IMR-90 (cell line): ENCODE data around the gene CSKMT.

Source experiments
- BHLHE40 ChIP-seq: fragments of 150-350 bp; IDR thresholded peaks from 2 replicates; pipeline ENCODE4 v1.6.1; 2016; ENCODE audit warnings: mild to moderate bottlenecking, low read depth, low read length
- MXI1 ChIP-seq: IDR thresholded peaks from 2 replicates; pipeline ENCODE4 v1.6.1; 2012; ENCODE audit warnings: low read depth, mild to moderate bottlenecking, low read length, moderate library complexity, borderline replicate concordance
- RAD21 ChIP-seq: IDR thresholded peaks from 2 replicates; pipeline ENCODE4 v1.6.1; 2012; ENCODE audit warnings: low read length, improper control_type of control experiment
- TF ChIP-seq, protein P1 (sequence below): conservative IDR thresholded peaks from 2 replicates; pipeline ENCODE4 v1.5.1; 2012; ENCODE audit warnings: mild to moderate bottlenecking, low read depth, low read length, improper control_type of control experiment

DNA sequence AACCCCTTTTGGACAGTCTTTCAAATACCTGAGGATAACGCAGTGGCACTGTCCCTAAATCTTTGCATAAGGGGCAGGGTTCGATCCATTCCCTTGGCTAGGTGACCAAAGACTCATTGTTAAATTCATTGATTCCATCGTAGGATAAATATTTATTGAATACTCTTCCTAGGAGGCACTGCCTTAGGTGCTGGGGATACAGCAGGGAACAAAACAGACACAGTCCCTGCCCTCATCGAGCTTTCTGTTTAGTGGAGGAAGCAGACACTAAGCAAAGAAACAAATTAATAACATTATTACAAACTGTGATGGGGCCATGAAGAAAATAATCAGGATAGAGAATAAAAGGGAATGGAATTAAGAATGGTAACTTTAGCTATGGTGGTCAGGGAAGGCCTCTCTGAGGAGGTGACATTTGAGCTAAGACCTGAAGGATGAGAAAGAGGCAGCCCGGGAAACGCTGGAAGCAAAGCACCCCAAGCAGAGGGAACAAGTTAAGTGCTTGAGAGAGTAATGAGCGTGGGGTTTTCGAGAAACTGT, 44.0 kb upstream of the CSKMT start:
- TF ChIP-seq, protein P1, sequence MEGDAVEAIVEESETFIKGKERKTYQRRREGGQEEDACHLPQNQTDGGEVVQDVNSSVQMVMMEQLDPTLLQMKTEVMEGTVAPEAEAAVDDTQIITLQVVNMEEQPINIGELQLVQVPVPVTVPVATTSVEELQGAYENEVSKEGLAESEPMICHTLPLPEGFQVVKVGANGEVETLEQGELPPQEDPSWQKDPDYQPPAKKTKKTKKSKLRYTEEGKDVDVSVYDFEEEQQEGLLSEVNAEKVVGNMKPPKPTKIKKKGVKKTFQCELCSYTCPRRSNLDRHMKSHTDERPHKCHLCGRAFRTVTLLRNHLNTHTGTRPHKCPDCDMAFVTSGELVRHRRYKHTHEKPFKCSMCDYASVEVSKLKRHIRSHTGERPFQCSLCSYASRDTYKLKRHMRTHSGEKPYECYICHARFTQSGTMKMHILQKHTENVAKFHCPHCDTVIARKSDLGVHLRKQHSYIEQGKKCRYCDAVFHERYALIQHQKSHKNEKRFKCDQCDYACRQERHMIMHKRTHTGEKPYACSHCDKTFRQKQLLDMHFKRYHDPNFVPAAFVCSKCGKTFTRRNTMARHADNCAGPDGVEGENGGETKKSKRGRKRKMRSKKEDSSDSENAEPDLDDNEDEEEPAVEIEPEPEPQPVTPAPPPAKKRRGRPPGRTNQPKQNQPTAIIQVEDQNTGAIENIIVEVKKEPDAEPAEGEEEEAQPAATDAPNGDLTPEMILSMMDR: no peak
- TF ChIP-seq BHLHE40 (no peak), RAD21 (no peak), MXI1 (no peak)
